Gastroesophageal sphincter (tissue), 4 donors: ENCODE data around the gene CGRRF1. TPM values are rescaled to one million over a fixed set of nuclear protein-coding genes. Genes with fewer than 3 reads are reported as not detected.

ENCODE experiments used
- ATAC-seq: fragments of 150-250 bp; one replicate; pipeline ENCODE4 v1.9.1; 2016; ENCODE audit warnings: mild to moderate bottlenecking, moderate library complexity
- H3K27ac ChIP-seq, 4 donors: fragments of 200-600 bp; sonication (generic) in 3 of 4; 1 replicate in 3 of 4; 2 replicates in 1 of 4; pipeline ENCODE4 v1.5.1; 2016 to 2019
- H3K27me3 ChIP-seq: fragments of 200-600 bp; sonication (generic); one replicate; pipeline ENCODE4 v1.5.1; 2019
- H3K36me3 ChIP-seq, 2 donors: fragments of 200-600 bp; sonication (generic); one replicate each; pipeline ENCODE4 v1.5.1; 2019; ENCODE audit warnings: control low read depth in 1 of 2
- H3K4me1 ChIP-seq, 3 donors: fragments of 200-600 bp; sonication (generic); 1 replicate in 2 of 3; 2 replicates in 1 of 3; pipeline ENCODE4 v1.5.1; 2016 to 2019; ENCODE audit warnings: control low read depth in 2 of 3
- H3K4me3 ChIP-seq, 2 donors: fragments of 200-600 bp; sonication (generic); one replicate each; pipeline ENCODE4 v1.5.1; 2019; ENCODE audit warnings: mild to moderate bottlenecking in 1 of 2, moderate library complexity in 1 of 2
- H3K9me3 ChIP-seq, 3 donors: fragments of 200-600 bp; sonication (generic); one replicate each; pipeline ENCODE4 v1.5.1; 2017 to 2019; ENCODE audit warnings: control low read depth in 2 of 3
- CTCF ChIP-seq, 4 experiments: fragments of 200-600 bp in 2 of 4; fragments of 450-650 bp in 2 of 4; sonication (generic) in 1 of 4; IDR thresholded peaks; one replicate each; pipeline ENCODE4 v1.5.1; 2017 to 2019; ENCODE audit warnings: antibody characterized with exemption in 4 of 4, mild to moderate bottlenecking in 2 of 4, moderate library complexity in 2 of 4
- EP300 ChIP-seq: sonication (generic); formaldehyde crosslinking; IDR thresholded peaks from one replicate; pipeline ENCODE4 v1.6.1; 2017; ENCODE audit warnings: antibody characterized with exemption, mild to moderate bottlenecking
- POLR2A ChIP-seq, 2 donors: fragments of 450-650 bp; IDR thresholded peaks; one replicate each; pipeline ENCODE4 v1.6.1; 2017; ENCODE audit warnings: antibody characterized with exemption in 2 of 2, mild to moderate bottlenecking in 2 of 2, moderate library complexity in 1 of 2
- POLR2AphosphoS5 ChIP-seq: sonication (generic); formaldehyde crosslinking; IDR thresholded peaks from one replicate; pipeline ENCODE4 v1.6.1; 2017; ENCODE audit warnings: antibody characterized with exemption
- whole genome bisulfite sequencing, 2 donors: methylation state at CpG; one replicate each; pipeline ENCODE4 v1.1.5; 2018; ENCODE audit warnings: low coverage in 1 of 2; 5-methylcytosine and 5-hydroxymethylcytosine counted together
- total RNA-seq, 4 donors: library from RNA; depleted of rRNA; stranded (reverse); fragments of >200 nt; gene quantifications; one replicate each; pipeline ENCODE4 v1.1.0, GENCODE V29; 2016

Gene CGRRF1
- total RNA-seq, 4 donors from 2014 or later: 12.3 to 32.8 (median 22.2) TPM

- Histone ChIP-seq H3K27ac (no peak overlapping the region), H3K4me3 (no peak overlapping the region), H3K9me3 (no peaks in the 10 kb centered on the region), H3K27me3 (no peaks in the 10 kb centered on the region), H3K36me3 (peaks cover 0 to 37% of the 10 kb centered on the region in 2 donors), H3K4me1 (peaks cover 0 to 42% (median 0%) of the 10 kb centered on the region in 3 donors)
- ATAC-seq: no peak
- 54 to 55% methylated on average over 2 to 3 of the region's 3 CpGs for WGBS, 2 donors
- no peak for TF ChIP-seq CTCF (IDR thresholded peaks at IDR 0.05)
- no peak for TF ChIP-seq POLR2A (IDR thresholded peaks at IDR 0.05)
- TF ChIP-seq POLR2AphosphoS5: no peak
- no peak for TF ChIP-seq EP300
These were observed 31.0 kb upstream of the CGRRF1 start for GRCh38 chr14:54478636-54479215.

GRCh38 chr14:54480830-54481562, 28.7 kb upstream of the CGRRF1 start:
- H3K27ac ChIP-seq: no peak overlapping the region
- no peak for TF ChIP-seq EP300
- no peak for TF ChIP-seq POLR2AphosphoS5
- TF ChIP-seq POLR2A (IDR thresholded peaks at IDR 0.05): no peak
- TF ChIP-seq CTCF (IDR thresholded peaks at IDR 0.05): no peak
- peaks cover 0 to 38% (median 0%) of the 10 kb centered on the region in 3 donors for H3K4me1 ChIP-seq
- no peak overlapping the region for H3K4me3 ChIP-seq
- H3K36me3 ChIP-seq: peaks cover 0 to 37% of the 10 kb centered on the region in 2 donors
- 81 to 90% methylated on average over 4 of the region's 4 CpGs for WGBS, 2 donors
- no peaks in the 10 kb centered on the region for H3K27me3 ChIP-seq
- no peak for ATAC-seq
- H3K9me3 ChIP-seq: no peaks in the 10 kb centered on the region

- H3K4me3 ChIP-seq: no peak overlapping the region
- H3K9me3 ChIP-seq: no peaks in the 10 kb centered on the region
- ATAC-seq: no peak
- no peak overlapping the region for H3K27ac ChIP-seq
- 89 to 95% methylated on average over 2 of the region's 2 CpGs for WGBS, 2 donors
- no peaks in the 10 kb centered on the region for H3K27me3 ChIP-seq
- H3K36me3 ChIP-seq: peaks cover 0 to 37% of the 10 kb centered on the region in 2 donors
- TF ChIP-seq EP300 (no peak), POLR2AphosphoS5 (no peak), POLR2A (IDR thresholded peaks at IDR 0.05) (no peak), CTCF (IDR thresholded peaks at IDR 0.05) (no peak)
- peaks cover 0 to 41% (median 0%) of the 10 kb centered on the region in 3 donors for H3K4me1 ChIP-seq
These were observed 28.0 kb upstream of the CGRRF1 start for GRCh38 chr14:54481695-54482094.

- TF ChIP-seq EP300 (no peak), POLR2A (IDR thresholded peaks at IDR 0.05) (no peak), CTCF (IDR thresholded peaks at IDR 0.05) (no peak)
- Histone ChIP-seq H3K4me3 (no peak overlapping the region), H3K36me3 (peaks cover 0 to 37% of the 10 kb centered on the region in 2 donors), H3K27me3 (no peaks in the 10 kb centered on the region), H3K9me3 (no peaks in the 10 kb centered on the region), H3K4me1 (peaks cover 0 to 56% (median 3%) of the 10 kb centered on the region in 3 donors), H3K27ac (no peak overlapping the region)
- ATAC-seq: no peak
- 74 to 75% methylated on average over 6 to 8 of the region's 8 CpGs for WGBS, 2 donors
These were observed 26.5 kb upstream of the CGRRF1 start for GRCh38 chr14:54483073-54483745.
